Right kidney (tissue), 9 donors: Measurements from ENCODE around the gene SPRR2G.
A peak's percentile ranks its signal among the peaks of the same experiment; 100 is the strongest.
"Not testable (repeated sequence)": the region's sequence is repeated elsewhere in the genome, so short reads cannot be mapped to it uniquely, and the experiment has no call there.

Experiments
- DNase-seq: peaks from one replicate; pipeline ENCODE4 v3.0.0-alpha.2; 2016
- long read RNA-seq, 8 donors: transcript quantifications; one replicate each; lab custom pipeline, GENCODE V29; 2026

Gene SPRR2G
- long read RNA-seq, donor 1 = 0 reads
- long read RNA-seq, donor 2 = 0 reads
- long read RNA-seq, donor 3 = 0 reads
- long read RNA-seq, donor 4 = 0 reads
- long read RNA-seq, donor 5 = 0 reads
- long read RNA-seq, donor 6 = 0 reads
- long read RNA-seq, donor 7 = 0 reads
- long read RNA-seq, donor 8 = 0 reads

DNA sequence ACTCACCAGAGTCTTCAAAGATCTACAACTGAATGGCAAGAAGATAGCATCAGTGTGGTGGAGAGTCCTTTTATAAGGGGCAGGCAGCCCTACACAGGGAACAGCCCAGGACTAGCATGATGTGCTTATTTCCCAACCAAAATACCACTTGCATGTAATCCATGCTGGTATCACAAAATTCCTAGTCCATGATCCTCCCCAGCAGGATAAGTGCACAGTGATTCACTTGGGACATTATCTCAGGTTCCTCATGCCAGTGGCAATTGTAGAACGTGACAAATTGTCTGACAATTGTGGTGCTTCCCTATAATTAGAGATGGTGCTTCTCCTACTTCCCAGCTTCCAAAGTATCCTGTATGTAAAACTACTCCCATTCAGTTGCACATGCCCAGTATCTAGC, at the start of gene SPRR2G:
Gene SPRR2G (minus strand): TSS at position 45 of the 400 bp plus-strand sequence. CDS start 780 bp downstream, outside the sequence.
- DNase-seq = no peak

DNA sequence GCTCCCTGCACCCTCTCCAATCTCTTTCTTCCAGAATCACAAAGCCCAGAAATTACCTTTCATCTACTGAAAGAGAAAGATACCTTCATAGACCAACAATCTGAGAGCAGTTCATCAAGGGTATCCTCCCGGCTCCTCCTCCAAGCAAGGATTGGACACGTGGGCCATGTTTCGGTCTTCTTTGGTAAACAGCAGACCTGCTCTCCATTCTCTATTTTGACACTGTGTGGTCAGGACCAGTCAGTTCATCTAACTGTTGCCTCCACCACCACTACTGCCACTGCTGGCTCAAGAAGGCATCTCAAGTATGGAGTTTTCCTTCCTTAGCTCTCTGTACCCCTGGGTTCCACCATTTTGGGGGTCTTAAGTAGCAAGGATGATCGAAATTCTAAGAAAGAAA, 44.5 kb upstream of the SPRR2G start:
- DNase-seq = no peak

DNA sequence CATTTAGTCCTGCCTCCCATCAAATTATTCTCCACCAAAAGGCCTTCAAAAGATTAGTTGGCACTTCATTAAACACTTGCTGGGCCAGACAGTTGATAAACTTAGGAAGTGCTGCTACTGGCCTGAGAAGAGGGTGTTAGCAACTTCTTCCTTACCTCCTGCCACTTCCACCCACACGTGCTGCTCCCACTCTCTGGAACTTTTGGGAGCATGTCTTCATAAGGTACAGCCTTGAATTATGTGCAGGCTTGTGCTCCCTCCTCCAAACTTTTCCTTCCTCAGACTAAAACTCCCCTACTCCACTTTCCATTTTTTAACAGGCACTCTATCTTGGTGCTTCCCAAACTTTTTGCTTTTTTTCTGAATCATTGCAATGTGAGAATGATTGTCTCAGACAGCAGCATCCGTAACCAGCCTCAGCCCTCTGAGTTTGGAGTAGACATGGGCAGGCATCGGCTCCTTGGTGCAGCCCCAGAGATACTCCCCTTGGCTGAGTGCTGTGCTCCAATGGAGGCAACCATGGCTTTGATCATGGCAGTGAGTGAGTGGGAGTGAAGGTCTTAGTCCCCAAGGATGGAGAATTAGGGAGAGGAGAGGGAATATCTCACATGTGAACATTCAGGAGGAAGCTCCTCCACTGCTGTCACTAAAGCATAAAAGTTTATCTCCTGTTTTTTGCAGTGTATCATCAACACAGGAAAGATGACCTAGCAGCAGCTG, 43.8 kb upstream of the SPRR2G start:
- no peak for DNase-seq

DNA sequence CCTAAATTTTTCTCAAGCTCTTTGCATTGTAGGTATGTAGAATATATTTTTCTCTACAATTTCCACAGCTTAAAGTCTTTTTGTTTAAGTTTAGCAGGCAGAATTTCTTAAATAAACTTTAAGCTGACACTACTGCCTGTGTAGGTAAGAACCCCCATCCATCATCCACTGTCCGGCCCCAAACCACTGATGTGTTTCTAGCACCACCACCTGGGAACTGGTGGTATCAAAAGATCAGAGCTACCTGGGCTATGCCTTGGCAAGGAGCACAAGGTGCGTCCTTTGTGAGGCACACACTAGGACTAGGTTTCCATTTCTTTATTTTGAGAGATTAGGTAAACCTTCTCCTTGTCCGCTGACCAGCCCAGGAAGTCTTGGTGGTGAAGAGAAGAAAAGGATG, 42.0 kb upstream of the SPRR2G start:
- no peak for DNase-seq

DNA sequence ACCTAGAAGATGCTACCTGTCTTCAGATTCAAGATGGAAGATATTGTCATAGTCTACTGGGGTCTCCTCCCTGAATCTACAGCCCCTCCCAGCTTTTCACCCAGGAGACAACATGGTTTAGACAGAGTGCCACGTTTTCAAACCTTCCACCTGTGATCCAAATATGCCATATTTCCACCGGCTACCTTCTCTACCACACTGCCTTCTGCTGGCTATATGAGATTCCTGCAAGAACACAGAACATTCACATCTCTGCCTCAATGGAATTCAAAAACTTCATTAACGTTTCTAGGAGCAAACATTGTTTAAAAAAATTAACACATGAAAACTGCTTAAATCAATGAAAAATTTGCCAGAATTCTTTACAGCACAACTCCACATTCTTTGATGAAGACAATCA, 39.7 kb upstream of the SPRR2G start:
- no peak for DNase-seq

DNA sequence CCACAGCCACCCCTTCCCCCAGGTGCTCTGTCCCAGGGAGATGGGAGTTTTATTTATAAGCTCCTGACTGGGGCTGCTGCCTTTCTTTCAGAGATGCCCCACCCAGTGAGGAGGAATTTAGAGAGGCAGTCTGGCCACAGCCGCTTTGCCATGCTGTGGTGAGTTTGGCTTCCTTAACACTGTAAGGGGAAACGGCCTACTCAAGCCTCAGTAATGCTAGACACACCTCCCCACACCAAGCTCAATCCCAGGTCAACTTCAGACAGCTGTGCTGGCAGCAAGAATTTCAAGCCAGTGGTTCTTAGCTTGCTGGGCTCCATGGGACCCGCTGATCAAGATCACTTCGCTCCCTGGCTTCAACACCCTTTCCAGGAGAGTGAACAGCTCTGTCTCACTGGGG, 37.6 kb upstream of the SPRR2G start:
- not testable (repeated sequence) for DNase-seq

DNA sequence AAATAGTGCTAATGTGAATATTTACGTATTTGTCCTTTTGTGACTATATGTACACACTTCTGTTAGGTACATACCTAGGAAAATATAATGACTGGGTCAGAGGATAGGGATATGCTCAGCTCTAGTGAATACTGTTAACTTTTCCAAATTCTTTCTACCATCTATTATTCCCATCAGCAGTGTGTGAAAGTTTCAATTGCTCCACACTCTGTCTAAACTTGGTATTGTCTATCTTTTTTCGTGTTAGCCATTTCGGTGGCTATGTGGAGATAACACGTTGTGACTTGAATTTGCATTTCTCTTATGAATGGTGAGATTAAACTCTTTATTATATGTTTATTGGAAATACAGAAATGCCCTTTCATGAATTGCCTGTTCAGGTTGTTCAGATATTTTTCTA, 29.9 kb upstream of the SPRR2G start:
- no peak for DNase-seq

DNA sequence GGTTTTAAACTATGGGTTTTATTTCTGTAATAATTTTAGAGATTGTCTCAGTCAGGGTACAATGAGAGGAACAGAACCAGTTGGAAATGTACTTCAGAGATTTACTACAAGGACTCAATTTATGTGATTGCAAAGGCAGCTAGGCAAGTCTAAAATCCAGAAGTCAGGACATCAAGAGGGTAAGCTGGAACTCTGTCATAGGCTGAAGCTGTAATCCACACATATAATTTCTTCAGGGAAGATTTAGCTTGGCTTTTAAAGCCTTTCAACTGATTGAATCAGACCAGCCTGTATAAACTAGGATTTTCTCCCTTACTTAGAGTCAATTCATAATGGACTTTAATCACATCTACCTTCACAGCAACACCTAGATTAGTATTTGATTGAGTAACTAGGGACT, 28.2 kb upstream of the SPRR2G start:
- no peak for DNase-seq

DNA sequence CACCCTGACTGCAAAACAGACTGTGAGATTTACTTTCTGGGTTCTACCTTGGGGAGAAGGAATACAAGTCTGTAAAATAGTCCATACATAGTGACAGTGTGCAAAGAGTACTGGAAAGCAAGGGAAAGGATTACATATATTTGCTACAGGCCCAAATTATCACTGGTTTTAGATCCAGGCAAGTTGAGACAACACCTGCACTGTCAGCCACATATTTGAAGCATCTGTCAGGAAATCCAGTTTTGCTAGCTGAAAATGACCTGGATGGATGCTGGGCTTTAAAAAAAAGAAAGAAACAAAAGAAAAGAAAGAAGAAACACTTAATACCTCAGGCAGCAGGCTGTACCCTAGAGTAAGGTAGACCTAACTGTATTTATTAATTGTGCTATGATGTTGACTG, 23.9 kb upstream of the SPRR2G start:
- DNase-seq = no peak

DNA sequence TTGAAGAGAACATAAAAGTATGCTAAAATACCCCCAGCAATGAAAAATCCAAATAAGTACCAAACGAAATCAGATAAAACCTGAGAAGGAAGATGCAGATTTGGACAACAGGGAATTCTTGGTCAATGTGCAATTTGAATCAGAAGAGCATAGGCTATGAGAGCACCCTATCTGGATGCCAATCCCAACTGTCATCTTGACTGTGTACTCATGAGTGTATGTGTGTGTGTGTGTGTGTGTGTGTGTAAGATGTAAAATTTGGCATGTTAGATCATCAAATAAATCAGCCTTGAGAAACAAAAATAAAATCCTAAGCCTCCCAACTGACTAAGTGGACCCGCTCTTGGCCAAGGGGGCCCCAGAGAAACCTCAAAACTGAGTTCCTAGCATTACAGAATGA, 18.0 kb upstream of the SPRR2G start:
- DNase-seq = no peak

DNA sequence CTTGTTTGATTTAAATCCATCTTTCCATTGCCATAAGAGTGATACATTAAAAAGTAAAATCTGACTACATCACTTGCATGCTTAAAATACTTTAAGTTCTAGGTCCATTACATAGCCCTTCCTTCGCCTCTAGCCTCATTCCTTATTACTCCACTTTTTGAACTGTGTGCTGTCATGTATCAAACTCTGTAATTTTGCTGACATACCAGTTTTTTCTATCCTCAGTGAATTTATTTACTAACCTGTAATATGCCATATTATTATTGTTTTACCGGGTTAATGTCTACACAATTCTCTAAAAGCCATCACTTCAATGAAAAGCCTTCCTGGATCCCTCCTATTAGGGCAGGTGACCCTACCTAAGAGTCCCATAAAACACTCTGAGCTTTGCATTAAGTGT, 4.9 kb upstream of the SPRR2G start:
- no peak for DNase-seq

DNA sequence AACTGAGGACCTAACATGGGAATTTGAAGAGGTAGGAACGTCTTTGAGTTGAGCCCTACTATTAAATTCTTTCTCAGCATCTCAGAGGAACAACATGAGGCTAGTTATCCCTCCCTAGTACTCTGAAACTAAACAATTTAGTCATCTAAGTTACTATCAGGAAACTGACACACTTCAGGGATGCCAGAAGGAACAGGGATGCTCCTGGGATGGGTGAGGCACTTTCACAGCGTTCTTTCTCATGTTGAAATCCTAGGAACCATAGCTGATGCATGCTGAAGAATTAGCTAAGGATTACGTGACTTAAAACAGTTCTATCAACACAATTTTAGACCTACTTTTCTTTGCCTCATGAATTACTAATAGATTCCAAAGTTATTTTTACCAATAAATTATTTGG, 1.8 kb upstream of the SPRR2G start:
- no peak for DNase-seq

DNA sequence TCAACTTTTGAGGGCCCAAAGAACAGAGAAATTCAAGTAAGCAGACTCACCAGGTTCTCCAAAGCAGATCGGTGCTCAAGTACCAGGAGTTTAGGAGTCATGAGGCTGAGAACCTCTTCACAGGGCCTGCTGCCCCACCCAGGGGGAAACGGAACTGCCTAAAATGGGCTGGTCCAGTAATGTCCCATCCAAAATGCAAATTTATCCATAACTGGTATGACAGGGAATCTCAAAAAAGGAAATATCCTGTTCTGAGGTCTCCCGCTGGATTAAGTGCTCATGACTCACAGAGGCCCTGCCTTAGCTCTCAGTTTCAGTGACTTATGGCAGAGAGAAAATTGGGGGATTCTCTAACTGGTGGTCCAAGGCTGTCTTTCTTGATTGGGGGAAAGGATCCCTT, 9.3 kb downstream of the SPRR2G start:
- no peak for DNase-seq

DNA sequence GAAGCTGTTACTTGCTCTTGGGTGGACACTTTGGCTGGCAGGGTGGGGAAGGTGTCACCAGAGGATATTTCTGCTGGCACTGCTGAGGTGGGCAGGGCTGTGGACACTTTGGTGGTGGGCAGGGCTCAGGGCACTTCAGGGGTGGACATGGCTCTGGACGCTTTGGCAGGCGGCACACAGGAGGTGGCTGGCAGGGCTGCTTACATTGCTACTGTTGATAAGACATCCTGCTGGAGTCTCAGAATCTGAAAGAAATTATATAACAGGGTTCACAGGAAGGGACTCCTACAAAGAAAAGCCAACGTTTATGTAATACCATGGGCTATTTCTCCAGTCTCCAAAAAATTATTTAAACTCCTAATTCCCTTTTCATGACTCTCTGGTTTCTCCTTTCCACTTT, 10.2 kb downstream of the SPRR2G start:
- DNase-seq = no peak

DNA sequence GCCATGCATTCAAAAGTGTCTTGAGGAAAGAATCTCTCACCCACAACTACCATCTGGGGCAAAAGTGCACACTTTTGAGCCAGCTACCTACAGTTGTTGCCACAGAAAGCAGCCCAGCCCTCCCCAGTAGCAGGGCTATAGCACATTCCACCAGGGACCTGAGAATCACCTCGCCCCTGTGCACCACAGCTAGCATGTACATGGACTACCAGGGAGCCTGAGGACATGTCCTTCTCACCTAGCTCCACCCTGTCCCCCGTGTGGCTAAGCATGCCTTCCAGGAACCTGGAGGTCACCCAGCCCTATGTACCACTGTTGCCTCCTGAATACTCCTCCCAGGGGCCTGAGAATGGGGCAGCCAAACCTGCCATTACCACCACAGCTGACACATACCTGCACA, 16.9 kb downstream of the SPRR2G start:
- no peak for DNase-seq

DNA sequence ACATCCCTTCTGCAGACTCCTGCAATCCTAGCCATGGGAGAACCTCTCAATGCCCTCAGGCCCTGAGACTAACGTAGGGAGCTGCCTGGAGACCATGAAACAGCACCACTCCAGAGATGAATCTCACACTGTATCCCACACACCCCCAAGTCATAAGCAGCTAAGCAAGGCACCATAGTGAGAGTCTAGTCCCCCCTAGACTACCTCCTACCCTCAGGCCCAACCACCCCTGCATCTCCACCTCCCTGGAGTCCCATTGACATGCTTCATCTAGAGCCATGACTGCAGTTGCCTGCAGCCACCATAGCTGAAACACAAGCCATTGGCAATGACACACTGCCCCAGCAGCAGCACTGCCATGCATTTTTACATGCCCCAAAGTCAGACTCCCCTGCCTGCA, 17.4 kb downstream of the SPRR2G start:
- no peak for DNase-seq

DNA sequence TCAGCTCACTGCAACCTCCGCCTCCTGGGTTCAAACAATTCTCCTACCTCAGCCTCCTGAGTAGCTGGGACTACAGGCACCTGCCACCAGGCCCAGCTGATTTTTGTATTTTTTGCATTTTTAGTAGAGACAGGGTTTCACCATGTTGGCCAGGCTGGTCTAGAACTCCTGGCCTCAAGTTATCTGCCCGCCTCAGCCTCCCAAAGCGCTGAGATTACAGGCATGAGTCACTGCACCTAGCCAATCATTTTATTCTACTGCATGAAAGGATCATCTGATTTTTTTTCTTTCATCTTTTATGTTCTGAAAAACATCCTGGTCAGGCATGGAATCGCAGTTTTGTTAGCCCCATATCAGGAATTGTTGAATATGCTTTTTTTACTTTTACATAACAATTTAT, 22.0 kb downstream of the SPRR2G start:
- DNase-seq = not testable (repeated sequence)

DNA sequence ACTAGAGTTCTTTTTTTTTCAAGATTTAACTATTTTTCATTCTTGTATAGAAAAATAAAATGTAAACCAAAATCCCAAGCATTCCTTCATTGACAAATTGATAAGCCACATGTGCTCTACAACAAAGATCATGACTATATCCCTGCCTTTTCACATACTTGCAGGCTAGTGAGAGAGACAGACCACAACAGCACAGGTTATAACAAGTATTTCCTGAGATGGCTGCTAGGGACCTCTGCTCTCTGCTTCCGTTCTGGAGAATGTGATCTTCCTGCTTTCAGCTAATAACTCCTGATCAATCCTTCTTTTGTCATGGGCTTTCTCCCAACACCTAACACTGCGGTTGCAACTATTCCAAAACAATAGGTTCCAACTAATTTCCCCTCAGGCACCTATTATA, 23.4 kb downstream of the SPRR2G start:
- no peak for DNase-seq

DNA sequence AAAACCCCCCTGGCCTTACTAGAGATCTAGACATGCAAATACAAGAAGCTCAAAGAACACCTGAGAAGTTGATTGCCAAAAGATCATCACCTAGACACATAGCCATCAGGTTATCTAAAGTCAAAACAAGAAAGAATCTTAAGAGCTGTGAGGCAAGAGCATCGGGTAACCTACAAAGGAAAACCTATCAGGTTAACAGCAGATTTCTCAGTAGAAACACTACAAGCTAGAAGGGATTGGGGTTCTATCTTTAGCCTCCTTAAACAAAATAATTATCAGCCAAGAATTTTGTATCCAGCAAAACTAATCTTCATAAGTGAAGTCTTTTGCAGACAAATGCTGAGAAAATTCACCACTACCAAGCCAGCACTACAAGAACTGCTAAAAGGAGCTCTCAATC, 25.2 kb downstream of the SPRR2G start:
- no peak for DNase-seq

DNA sequence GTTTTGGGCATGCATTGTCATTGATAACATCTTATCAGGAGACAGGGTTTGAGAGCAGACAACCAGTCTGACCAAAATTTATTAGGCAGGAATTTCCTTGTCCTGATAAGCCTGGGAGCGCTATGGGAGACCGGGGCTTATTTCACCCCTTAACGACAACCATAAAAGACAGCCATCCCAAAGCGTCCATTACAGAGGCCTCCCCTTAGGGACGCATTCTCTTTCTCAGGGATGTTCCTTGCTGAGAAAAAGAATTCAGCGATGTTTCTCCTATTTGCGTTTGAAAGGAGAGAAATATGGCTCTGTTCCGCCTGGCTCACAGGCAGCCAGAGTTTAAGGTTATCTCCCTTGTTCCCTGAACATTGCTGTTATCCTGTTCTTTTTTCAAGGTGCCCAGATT, 26.9 kb downstream of the SPRR2G start:
- DNase-seq = not testable (repeated sequence)

DNA sequence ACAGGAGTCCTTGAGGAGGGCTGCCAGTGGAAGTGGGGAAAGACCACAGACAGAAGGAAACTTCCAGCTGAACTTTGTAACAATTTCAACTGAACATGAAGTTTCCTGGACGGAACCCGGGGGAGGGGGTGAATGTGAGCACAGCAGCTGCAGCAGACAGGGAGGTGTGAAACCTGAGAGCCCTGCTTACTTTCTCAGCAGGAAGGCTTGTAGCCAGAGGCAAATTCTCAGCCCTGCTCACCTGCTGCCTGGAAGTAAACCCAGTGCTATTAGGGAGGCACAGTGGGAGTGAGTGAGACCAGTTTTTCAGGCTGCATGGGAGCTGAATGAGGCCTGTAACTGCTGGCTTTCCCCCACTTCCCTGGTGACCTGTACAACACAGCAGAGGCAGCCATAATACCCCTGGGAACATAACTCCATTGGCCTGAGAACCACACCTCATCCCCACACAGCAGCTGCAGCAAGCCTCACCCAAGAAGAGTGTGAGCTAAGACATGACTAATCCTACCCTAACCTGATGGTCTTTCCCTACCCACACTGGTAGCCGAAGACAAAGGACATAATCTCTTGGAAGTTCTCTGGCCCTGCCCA, 27.8 kb downstream of the SPRR2G start:
- DNase-seq = peak; percentile 55

DNA sequence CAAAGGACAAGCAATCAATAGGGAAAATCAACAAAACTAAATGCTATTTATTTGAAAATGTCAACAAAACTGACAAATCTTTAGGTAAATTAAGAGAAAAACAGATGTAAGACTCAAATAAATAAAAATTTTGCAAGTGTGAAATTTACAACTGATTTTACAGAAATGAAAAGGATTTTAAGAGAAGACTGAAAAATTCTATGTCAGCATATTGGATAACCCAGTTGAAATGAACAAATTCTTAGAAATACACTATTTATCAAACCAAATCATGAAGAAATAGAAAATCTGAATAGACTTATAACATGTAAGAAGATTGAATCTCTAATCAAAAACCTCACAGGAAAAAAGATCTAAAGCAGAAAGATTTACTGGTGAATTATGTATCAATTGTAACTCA, 29.7 kb downstream of the SPRR2G start:
- DNase-seq = no peak

DNA sequence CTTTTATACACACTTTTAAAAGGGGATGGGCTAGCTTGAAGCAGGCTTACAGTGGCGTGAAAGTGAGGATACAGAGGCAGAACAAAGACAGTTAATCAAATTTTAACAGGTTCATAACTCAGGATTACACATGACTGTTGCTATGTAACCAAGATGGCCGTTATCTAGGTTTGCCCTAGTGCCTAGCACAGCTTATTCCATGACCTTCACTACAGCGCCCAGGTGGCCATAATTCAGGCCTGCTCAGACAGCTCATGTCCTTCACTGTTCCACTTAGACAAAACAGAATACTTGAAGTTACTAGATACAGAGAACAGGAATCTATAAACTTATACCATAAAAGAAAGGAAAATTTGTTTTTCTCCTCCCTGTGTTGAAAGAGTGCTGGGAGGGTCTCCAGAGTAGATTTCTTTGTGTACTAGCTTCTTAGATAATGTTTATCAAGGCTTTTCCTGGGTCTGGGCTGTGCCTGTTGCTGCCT, 31.2 kb downstream of the SPRR2G start:
- no peak for DNase-seq

DNA sequence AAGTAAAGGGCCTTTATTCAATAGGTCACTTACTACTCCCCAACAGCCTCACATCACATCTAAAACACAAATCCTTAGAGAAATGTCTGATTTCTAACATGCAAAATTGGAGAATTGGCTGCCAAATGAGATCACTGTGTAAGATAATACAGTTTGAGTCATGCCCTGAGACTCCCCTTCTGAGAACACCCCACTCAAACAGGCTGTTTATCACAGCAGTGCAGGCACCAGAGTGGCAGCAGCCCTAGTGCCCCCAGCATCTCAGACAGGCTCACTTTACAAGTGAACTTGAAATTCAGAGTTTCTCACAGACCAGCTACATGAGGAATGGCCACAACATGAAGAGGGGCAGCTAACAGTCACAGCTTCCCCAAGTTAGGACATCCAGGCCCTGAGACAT, 35.4 kb downstream of the SPRR2G start:
- DNase-seq = not testable (repeated sequence)
